NB4 (cell line): ENCODE data around the gene RC3H2.

Experiments
- DNase-seq: peaks from one replicate; pipeline ENCODE4 v3.0.0; 2010; ENCODE audit warnings: low read depth
- H3K4me3 ChIP-seq: one replicate; pipeline ENCODE4 v1.5.1; 2011; ENCODE audit warnings: mild to moderate bottlenecking, low read depth, low read length, moderate library complexity
- CTCF ChIP-seq: IDR thresholded peaks from one replicate; pipeline ENCODE4 v1.5.1; 2012; ENCODE audit warnings: low read depth, low read length
- MAX ChIP-seq: IDR thresholded peaks from 2 replicates; pipeline ENCODE4 v1.6.1; 2011; ENCODE audit warnings: low read depth, low read length
- MYC ChIP-seq: IDR thresholded peaks from 2 replicates; pipeline ENCODE4 v1.6.1; 2011; ENCODE audit warnings: low read depth, low read length
- POLR2A ChIP-seq: IDR thresholded peaks from 2 replicates; pipeline ENCODE4 v1.6.1; 2011; ENCODE audit warnings: mild to moderate bottlenecking; ENCODE audit not compliant: insufficient read length; ENCODE audit errors: extremely low read depth

The RC3H2 gene

GRCh38 chr9:122946461-122947005 lies 41.4 kb upstream of the RC3H2 start:
- DNase-seq, result no peak
- H3K4me3 ChIP-seq, result no peak overlapping the region
- TF ChIP-seq MYC (no peak), MAX (no peak), CTCF (no peak), POLR2A (no peak)

- DNase-seq, result no peak
- H3K4me3 ChIP-seq, result no peak overlapping the region
- TF ChIP-seq MYC (no peak), CTCF (no peak)
These were observed 40.1 kb upstream of the RC3H2 start for GRCh38 chr9:122944960-122945888.

GRCh38 chr9:122941582-122942234 lies 36.5 kb upstream of the RC3H2 start:
- DNase-seq, result peak; percentile 36
- H3K4me3 ChIP-seq, result peak overlapping the region; percentile 97
- TF ChIP-seq MYC (no peak), POLR2A (no peak), CTCF (no peak), MAX (no peak)

- DNase-seq, result peak; percentile 98
- TF ChIP-seq MAX, result peak; percentile 42
- TF ChIP-seq CTCF, result no peak
- TF ChIP-seq POLR2A, result peak; percentile 55
- peak; percentile 41; the same call in 1 of the 2 replicates for TF ChIP-seq MYC
- H3K4me3 ChIP-seq, result peak within 1 kb of the TSS; percentile 97
These were observed 35.8 kb upstream of the RC3H2 start, which contains the start of gene RABGAP1 for GRCh38 chr9:122940749-122941581. Gene RABGAP1 (plus strand): TSS chr9:122941020. CDS start chr9:122957060, 16,040 bp downstream.

- DNase-seq, result no peak
- TF ChIP-seq POLR2A, result no peak
- no peak for TF ChIP-seq MYC
- no peak for TF ChIP-seq CTCF
- no peak for TF ChIP-seq MAX
- peak overlapping the region; percentile 54 for H3K4me3 ChIP-seq
These were observed 35.2 kb upstream of the RC3H2 start for GRCh38 chr9:122940454-122940748.
